HG03565 (cell line): ENCODE data around the gene IRX6.

ENCODE experiments used
- ATAC-seq: cut with Tn5 transposase; IDR thresholded peaks from one replicate; pipeline ENCODE4 v1.9.1; 2021; ENCODE audit warnings: mild to moderate bottlenecking, moderate library complexity; ENCODE audit not compliant: unreplicated experiment

Gene IRX6

DNA sequence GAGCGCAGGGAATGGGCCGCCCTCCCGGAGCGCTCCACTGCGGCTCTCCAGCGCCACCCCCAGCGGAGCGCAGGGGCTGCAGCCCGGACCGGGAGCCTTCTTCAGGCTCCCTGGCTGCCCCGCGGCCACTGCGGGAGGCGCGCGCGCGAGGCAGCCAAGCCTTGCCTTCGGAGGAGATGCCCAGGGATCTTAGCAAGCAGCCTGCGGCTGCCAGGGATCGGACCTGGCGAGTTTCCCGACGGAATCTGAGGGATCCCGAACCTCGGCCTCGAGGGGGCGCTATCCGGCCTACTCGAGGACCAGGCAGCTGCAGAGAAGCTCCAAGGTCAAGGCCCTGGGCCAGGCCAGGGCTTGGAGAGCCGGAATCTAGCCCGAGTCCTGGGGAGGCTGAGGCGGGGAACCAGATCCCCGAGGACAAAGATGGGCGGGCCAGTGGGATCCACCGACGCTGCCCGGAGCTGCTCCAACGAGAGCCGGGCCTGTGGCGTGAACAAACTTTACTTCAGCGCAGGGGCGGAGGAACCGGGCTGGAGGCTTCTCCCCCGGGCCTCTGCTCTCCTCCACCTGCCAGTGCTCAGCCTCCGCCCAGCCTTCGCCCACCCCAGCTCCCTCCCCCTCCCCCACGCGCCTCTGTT is at the start of gene IRX6:
Gene IRX6 (plus strand): TSS at position 567 of the 635 bp plus-strand sequence. CDS start 889 bp downstream, outside the sequence.
- no peak for ATAC-seq

GRCh38 chr16:55274391-55274790 is 49.6 kb upstream of the IRX6 start:
- no peak for ATAC-seq

DNA sequence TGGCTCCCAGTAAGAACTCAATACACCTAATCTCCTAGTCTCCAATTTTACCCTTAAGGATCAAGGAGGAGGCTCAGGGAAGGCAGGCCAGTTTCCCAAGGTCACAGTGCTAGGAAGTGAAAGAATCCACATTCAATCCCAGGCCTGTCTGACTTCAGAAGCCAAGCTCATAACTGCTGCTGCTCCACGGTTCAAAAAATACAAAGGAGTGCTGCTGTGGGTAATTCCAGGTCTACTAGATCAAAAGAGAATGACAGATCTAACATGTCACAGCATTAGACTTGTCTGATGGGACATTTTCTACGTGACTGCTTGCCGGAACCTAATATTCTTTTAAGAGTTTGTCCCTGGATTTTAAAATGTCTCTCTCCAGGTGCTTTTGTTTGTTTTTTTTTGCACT is 48.8 kb upstream of the IRX6 start:
- ATAC-seq: no peak

- no peak for ATAC-seq
Measured at GRCh38 chr16:55275869-55276268, 48.1 kb upstream of the IRX6 start.

- ATAC-seq: no peak
Measured at GRCh38 chr16:55277536-55277935, 46.5 kb upstream of the IRX6 start.

DNA sequence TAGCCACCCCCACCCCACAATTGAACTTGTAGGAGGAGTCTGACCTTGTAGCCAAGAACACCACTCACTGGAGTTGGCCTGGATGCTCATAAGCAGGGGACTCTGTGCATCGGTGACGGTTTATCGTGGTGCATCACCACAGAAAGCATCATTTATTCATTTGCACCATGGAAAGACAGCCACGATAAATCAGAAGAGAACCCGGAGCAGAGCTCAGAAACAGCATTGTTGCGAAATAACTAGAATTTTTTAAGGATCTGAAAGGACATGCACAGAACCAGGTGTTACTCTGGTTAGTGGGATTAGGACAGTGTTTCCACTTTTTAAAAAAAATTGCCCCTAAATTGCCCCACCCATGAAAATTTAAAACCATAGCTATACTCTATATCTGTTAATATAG is 44.4 kb upstream of the IRX6 start:
- no peak for ATAC-seq

DNA sequence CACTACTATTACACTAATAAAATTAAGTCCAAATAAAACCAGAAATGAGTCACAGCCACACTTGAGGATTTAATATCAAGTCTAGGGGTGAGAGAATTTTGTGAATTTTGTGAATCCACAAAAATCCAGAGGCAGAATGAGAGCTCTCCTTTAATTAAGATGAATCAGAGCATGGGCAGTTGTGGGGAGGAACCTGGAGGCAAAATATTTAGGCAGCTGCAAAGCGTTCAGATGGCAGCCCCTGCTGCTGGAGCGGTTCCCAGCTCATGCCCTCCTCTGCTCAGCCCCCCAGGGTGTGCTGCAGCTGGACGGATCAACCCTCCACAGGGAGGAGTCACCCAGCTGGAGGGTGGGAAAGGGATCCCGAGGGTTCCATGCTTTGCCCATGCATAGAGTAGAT is 43.4 kb upstream of the IRX6 start:
- no peak for ATAC-seq

DNA sequence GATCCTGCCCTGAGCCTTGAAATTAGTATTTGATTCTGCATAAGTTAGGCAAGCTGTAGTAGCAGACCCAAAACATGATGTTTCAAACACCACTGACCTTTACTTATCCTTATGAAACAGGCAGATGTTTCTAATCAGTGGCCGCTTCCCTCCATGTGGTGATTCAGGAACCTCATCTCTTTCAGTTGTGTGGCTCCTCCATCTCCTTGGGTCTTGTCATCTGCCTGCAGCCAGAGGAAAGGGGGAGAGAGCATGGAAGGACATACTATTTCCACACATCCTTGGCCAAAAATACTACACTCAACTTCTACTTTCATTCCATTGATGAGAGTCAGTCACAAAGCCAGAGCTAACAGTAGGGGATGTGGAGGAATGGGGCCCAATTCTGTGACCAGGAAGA is 41.6 kb upstream of the IRX6 start:
- ATAC-seq: no peak

DNA sequence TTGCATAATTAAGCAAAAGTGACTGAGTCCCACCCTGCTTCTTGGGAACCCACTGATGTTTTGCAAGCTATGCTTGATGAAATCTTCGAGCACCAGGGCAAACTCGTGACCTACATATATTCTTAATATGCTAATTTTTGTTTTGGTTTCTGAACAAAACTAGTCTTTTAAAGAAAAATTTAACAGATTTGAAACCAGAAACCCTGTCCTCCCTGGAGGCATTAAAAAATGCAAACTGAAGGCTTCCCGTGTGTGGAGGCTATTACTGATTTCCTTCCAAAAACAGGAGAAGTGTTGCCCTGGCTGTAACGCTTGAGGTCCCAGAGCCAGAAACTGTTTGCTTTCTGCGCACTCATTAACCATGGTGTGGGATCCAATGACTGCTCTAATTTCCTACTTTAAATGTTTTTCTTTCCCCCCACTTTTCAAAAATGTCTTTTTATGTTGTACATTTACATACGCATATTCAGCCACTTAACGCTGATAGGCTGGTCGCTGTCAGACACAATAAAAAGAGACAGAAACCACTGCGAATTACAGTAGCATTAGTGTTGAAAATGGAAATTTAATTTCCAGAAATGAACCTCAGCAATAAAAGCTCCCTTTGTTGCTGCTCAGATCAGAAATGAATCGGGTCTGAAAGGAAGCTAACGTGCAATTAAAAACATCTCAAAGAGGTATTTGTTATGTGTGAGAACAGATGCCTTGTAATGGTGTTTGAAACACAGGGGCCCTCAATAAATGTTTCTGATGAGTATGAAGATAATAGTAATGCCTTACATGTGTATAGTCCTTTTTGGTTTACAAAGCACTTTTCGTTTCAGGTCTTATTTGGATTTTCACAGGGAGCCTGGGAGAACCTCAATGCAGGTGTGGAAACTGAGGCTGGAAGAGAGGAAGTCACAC is 39.9 kb upstream of the IRX6 start:
- ATAC-seq: no peak

DNA sequence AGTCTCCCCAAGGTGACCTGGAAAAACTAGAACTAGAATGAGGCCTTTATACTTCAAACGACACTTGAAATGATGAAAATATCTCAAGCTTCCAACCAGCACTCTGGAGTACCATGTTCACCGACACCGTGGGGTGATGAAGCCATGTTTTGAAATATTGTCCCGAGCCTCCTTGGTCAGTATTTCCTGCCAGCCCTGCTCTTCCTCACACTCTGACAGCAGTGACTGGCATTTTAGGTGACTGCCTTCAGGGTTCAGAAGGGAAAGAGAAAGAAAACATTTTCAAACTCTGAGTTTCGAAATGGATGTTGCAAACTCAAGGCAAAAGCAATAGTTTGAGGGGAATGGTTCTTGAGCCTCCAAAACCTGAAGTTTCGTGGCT is 39.3 kb upstream of the IRX6 start:
- no peak for ATAC-seq

DNA sequence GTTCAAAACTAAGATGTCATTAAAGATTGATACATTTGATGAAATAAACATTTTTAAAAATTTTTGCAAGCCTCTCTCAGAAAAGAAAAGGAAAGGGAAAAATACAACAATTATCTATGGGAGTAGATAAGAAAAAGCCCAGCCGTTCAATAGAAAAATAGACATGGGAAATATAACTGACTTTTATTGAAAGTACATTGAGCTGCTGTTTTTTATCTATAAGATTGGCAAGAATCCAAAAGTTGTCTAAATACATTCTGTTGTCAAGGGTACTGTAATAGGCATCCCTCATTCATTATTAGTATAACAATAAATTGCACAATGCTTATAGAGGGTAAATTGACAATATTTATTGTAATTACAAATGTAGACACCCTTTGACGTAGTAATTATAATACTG is 38.4 kb upstream of the IRX6 start:
- no peak for ATAC-seq

DNA sequence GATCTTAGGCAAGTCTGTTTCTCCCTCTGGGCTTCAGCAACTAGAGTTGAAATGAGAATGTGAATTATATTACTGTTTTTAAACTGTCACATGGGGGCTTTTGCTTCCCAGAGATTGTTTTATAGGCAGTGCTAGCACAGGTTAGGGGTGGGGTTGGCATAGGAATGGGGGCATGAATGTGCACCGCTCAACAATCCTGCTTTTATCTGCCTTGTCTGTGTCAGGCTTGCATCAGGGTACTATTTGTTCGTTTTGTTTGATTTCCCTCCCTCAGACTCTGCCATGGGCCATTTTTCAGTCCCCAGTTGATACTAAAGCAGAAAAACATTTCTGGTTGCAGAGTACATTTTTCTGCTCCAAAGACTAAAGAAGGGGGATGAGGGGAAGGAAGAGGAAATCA is 34.6 kb upstream of the IRX6 start:
- ATAC-seq: no peak

DNA sequence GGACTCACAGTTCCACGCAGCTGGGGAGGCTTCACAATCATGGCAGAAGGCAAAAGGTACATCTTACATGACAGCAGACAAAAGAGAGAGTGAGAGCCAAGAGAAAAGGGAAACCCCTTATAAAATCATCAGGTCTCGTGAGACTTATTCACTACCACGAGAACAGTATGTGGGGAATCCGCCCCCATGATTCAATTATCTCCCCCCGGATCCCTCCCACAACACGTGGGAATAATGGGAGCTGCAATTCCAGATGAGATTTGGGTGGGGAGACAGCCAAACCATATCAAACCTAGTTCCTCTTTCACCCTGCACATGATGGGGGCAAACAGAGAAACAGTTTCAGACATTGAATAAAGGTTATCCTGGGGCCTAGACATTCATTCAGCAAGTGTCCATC is 32.2 kb upstream of the IRX6 start:
- no peak for ATAC-seq

DNA sequence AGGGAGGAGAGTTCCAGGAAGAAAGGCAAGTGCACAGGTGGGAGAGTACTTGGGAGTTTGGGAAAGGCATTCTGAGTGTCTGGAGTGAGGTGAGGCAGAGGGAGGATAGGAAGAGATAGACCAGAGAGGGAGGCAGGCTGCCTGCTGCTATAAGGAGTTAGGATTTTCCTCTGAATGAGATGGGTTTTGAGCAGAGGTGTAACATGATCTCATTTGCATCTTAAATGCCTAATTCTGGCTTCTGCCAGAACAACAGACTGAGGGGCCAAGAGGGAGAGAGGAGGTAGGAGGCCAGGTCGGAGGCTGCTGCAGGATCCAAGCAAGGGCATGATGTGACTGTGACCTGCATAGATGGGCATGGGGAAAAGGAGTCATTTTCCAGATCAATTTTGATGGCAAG is 31.5 kb upstream of the IRX6 start:
- no peak for ATAC-seq

- ATAC-seq: no peak
Measured at GRCh38 chr16:55294129-55294528, 29.9 kb upstream of the IRX6 start.

DNA sequence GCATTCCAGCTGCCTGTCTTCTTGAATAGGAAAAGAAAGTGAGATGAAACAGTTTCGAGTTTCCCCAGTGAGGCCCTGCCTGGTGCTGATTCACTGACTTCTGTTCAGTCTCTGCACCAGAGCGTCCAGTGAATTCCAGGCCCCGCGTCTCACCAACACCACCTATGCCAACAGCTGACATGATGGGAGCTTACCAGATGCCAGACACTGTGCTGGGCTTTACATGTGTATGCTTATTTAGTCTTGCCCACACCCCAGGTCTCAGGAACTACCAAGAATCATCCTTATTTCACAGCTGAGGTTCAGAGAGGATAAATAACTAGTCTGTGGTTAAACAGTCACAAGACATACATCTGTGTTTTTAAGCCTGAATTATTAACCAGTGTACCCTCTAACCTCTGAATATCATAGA is 29.1 kb upstream of the IRX6 start:
- no peak for ATAC-seq

DNA sequence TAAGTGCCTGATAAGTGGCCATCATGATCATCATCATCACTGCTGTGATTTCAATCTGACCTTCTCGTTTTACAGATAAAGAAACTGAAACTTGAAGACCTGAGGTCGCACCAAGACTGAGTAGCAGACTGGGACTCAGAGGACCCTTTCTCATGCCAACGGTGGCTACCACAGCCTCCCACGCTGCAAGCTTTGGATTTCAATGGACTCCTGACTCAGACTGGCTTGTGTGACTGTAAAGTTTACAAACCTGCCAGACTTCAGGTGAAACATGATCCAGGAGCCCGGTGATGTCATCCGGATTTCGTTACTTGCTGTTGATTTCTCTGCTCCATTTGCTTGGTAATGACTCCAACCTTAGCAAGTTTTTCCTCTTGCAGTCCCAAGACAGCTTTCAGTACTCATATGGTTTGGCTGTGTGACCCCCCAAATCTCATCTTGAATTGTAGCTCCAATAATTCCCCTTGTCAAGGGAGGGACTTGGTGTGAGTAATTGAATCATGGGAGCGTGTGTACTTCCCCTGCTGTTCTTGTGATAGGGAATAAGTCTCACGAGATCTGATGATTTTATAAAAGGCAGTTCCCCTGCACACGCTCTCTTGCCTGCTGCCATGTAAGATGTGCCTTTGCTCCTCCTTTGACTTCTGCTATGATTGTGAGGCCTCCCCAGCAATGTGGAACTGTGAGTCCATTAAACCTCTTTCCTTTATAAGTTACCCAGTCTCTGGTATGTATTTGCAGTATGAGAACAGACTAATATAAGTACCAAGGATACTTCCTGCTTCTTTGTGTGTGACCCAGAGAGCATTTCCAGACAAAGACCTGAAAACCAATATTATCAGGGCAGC is 26.7 kb upstream of the IRX6 start:
- no peak for ATAC-seq

- ATAC-seq: no peak
Measured at GRCh38 chr16:55297910-55298479, 26.0 kb upstream of the IRX6 start.

DNA sequence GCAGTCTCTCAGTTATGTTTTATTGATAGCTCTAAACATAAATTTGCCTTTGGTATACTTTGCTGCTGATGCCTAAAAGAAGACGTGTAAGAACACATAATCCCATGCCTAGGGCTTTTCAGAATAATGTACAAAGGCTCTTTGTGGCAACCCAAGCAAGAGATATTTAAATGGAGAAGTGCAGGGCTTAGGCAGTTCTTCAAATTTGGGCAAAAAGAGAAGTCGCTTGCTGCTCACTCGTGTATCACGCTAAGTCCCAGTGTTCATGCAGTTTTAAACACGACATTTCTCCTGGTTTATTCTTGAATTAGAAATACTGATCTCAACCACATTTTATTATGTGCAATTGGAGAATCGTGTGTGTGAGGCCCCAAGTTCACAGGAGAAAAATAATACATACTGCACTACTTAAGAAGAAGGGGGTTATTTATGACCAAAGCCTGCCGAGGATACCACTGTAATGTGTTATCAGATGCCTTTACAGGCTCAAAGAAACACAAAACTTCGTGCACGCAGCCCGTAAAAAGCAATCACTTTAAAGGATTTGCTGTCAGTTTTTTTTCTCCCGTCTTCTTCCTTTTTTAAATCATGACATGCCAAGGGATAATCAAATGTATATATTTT is 22.5 kb upstream of the IRX6 start:
- no peak for ATAC-seq

- no peak for ATAC-seq
Measured at GRCh38 chr16:55302635-55303034, 21.4 kb upstream of the IRX6 start.

DNA sequence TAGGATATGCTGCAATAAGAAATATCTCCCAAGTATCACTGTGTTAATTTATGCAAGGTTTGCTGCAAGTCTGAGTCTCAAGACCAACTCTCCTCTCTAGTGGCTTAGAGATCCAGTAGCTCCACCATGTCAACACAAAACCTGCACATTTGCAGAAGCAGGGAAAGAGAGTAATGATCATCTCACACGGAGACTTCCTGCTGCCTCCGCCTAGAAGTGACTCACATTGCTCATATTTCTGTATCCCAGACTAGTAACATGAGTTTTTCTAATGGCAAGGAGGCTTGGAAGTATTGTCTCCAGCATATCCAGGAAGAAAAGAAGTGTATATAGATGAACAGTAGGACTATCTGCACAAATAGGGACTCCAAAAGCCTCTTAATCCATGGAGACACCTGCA is 15.0 kb upstream of the IRX6 start:
- no peak for ATAC-seq
